Osteocyte (in vitro differentiated cells): ENCODE measurements around the gene MS4A18. TPM values are rescaled to one million over a fixed set of nuclear protein-coding genes. Genes with fewer than 3 reads are reported as not detected.

Experiments used
- DNase-seq: peaks from one replicate; pipeline ENCODE4 v3.0.0; 2021; ENCODE audit warnings: mixed read lengths; ENCODE audit not compliant: unreplicated experiment; ENCODE audit errors: extremely low spot score
- H3K27ac Mint-ChIP-seq: one replicate; pipeline ENCODE4 v1.8.0; 2021; ENCODE audit warnings: mild to moderate bottlenecking, mixed read lengths; ENCODE audit not compliant: unreplicated experiment
- H3K27me3 Mint-ChIP-seq: one replicate; pipeline ENCODE4 v1.8.0; 2021; ENCODE audit warnings: mixed read lengths; ENCODE audit not compliant: unreplicated experiment
- H3K36me3 Mint-ChIP-seq: one replicate; pipeline ENCODE4 v1.8.0; 2021; ENCODE audit warnings: mixed read lengths; ENCODE audit not compliant: unreplicated experiment
- H3K4me1 Mint-ChIP-seq: one replicate; pipeline ENCODE4 v1.8.0; 2021; ENCODE audit warnings: mixed read lengths; ENCODE audit not compliant: unreplicated experiment
- H3K4me3 Mint-ChIP-seq: one replicate; pipeline ENCODE4 v1.8.0; 2021; ENCODE audit warnings: mild to moderate bottlenecking, moderate library complexity, mixed read lengths; ENCODE audit not compliant: unreplicated experiment
- H3K9me3 Mint-ChIP-seq: one replicate; pipeline ENCODE4 v1.8.0; 2021; ENCODE audit warnings: mixed read lengths; ENCODE audit not compliant: unreplicated experiment
- CTCF ChIP-seq: fragments of 200-600 bp; sonication (generic); IDR thresholded peaks from 2 replicates; pipeline ENCODE4 v1.5.0; 2021; ENCODE audit warnings: antibody characterized with exemption, mild to moderate bottlenecking, moderate library complexity
- total RNA-seq: library from RNA; stranded (reverse); gene quantifications from 2 replicates; pipeline ENCODE4 v1.2.1, GENCODE V29; 2021

MS4A18 gene
- total RNA-seq, 1 donor from 2014 or later = not detected

- Mint-ChIP-seq H3K36me3 (no peaks in the 10 kb centered on the region), H3K27ac (no peak overlapping the region), H3K4me3 (no peak overlapping the region), H3K9me3 (no peaks in the 10 kb centered on the region), H3K4me1 (peaks cover 4% of the 10 kb centered on the region), H3K27me3 (no peaks in the 10 kb centered on the region)
- DNase-seq = no peak
- TF ChIP-seq CTCF = no peak
These were observed 56.3 kb downstream of the MS4A18 start for GRCh38 chr11:60780774-60781173.

DNA sequence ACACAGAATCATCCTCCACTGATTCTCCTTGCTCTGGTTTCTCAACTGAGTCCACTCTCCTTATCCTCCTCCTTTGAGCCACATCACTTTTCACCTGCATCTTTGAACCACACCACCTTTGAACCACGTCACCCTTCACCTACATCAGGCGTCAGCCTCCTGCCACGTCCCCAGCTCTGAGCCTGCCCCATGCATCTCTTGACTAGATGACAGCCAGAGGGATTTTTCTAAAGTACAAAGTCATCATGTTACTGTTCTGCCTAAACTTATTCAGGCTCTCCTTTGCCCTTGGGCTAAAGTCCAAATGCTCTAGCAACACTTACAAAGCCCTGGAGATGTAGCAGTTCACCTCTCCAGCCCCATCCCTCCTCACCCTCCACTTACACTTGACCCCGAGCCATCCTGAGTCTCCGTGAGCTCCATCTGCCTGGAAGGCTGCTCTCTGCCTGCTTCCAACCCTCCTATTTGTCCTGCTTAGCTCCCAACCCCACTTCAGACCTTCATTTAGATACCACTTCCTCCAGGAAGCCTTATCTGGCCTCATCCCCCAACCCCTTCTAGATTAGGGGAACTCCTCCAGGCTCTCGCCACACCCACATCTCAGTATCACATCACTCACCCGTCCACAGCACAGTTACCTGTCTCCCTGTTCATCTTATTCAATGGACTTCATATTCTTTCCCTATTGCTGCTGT is 56.9 kb downstream of the MS4A18 start:
- TF ChIP-seq CTCF = no peak
- Mint-ChIP-seq H3K4me3 (no peak overlapping the region), H3K27me3 (no peaks in the 10 kb centered on the region), H3K36me3 (no peaks in the 10 kb centered on the region), H3K27ac (no peak overlapping the region), H3K4me1 (peaks cover 8% of the 10 kb centered on the region), H3K9me3 (no peaks in the 10 kb centered on the region)
- no peak for DNase-seq

DNA sequence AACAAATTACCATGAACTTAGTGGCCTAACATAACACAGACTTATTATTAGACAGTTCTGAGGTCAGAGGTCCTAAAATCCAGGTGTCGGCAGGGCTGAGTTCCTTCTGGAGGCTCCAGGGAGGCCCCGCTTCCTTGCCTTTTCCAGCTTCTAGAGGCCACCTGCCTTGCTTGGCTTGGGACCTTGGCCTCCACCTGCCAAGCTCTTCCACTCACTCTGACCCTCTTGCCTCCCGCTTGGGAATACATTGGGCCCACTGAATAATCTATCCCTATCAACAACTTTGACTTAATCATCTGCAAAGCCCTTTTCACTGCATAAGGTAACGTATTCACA is 57.4 kb downstream of the MS4A18 start:
- H3K27me3 Mint-ChIP-seq = no peaks in the 10 kb centered on the region
- no peak overlapping the region for H3K27ac Mint-ChIP-seq
- no peak for DNase-seq
- H3K36me3 Mint-ChIP-seq = no peaks in the 10 kb centered on the region
- peaks cover 14% of the 10 kb centered on the region for H3K4me1 Mint-ChIP-seq
- no peak overlapping the region for H3K4me3 Mint-ChIP-seq
- TF ChIP-seq CTCF = no peak
- H3K9me3 Mint-ChIP-seq = no peaks in the 10 kb centered on the region

GRCh38 chr11:60782393-60783140 is 58.0 kb downstream of the MS4A18 start:
- no peaks in the 10 kb centered on the region for H3K9me3 Mint-ChIP-seq
- no peak overlapping the region for H3K27ac Mint-ChIP-seq
- H3K4me1 Mint-ChIP-seq = peaks cover 16% of the 10 kb centered on the region
- no peak for DNase-seq
- H3K36me3 Mint-ChIP-seq = no peaks in the 10 kb centered on the region
- TF ChIP-seq CTCF = no peak
- no peaks in the 10 kb centered on the region for H3K27me3 Mint-ChIP-seq
- H3K4me3 Mint-ChIP-seq = no peak overlapping the region

GRCh38 chr11:60783141-60783484 is 58.6 kb downstream of the MS4A18 start:
- Mint-ChIP-seq H3K4me3 (no peak overlapping the region), H3K36me3 (no peaks in the 10 kb centered on the region), H3K27ac (no peak overlapping the region), H3K27me3 (no peaks in the 10 kb centered on the region), H3K4me1 (peaks cover 16% of the 10 kb centered on the region), H3K9me3 (no peaks in the 10 kb centered on the region)
- DNase-seq = no peak
- no peak for TF ChIP-seq CTCF
